ENCODE results near the gene MDH1. TPM values are rescaled to one million over a fixed set of nuclear protein-coding genes. Genes with fewer than 3 reads are reported as not detected.

The MDH1 gene
- total and polyA plus RNA-seq, 5 donors: 965 to 1,828 (median 1,087) TPM

Other genes starting within 250 kb of the MDH1 start
- 10 to 100 TPM; 11.9 to 17.3 (median 15.3) TPM for gene WDPCP, start 486 bp upstream of the MDH1 start, total RNA-seq
- 3.8 TPM for gene WDPCP, start 486 bp upstream of the MDH1 start, polyA plus RNA-seq

Data from right cardiac atrium (tissue), 5 donors.